GM12892 (cell line): ENCODE measurements around the gene CADM1.

Source experiments
- POLR2A ChIP-seq: IDR thresholded peaks from 2 replicates; pipeline ENCODE4 v1.6.1; 2011; ENCODE audit warnings: low read depth, low read length, control low read depth
- POLR2AphosphoS5 ChIP-seq: IDR thresholded peaks from 2 replicates; pipeline ENCODE4 v1.6.1; 2011; ENCODE audit warnings: low read depth, low read length, control low read depth

- no peak for TF ChIP-seq POLR2A
- no peak for TF ChIP-seq POLR2AphosphoS5
Measured at GRCh38 chr11:115183136-115183535, 321.1 kb downstream of the CADM1 start.
